Left lung (tissue), 10 donors: ENCODE data around the gene JADE2. TPM values are rescaled to one million over a fixed set of nuclear protein-coding genes. Genes with fewer than 3 reads are reported as not detected.

Source experiments
- ATAC-seq: fragments of 200-7000 bp; cut with Tn5 transposase; one replicate; pipeline ENCODE4 v1.9.1; 2020; ENCODE audit warnings: moderate library complexity
- DNase-seq, 4 donors: peaks; one replicate each; pipeline ENCODE4 v3.0.0-alpha.2; 2013 to 2020
- H3K27ac ChIP-seq, 2 donors: fragments of 200-600 bp; sonication (generic) in 1 of 2; one replicate each; pipeline versions ENCODE4 v1.5.0 to v1.8.0; 2020 to 2021
- H3K27me3 ChIP-seq, 2 donors: fragments of 200-600 bp; sonication (generic) in 1 of 2; one replicate each; pipeline versions ENCODE4 v1.5.0 to v1.8.0; 2020 to 2021
- H3K36me3 ChIP-seq, 2 donors: fragments of 200-600 bp; sonication (generic) in 1 of 2; one replicate each; pipeline versions ENCODE4 v1.5.0 to v1.8.0; 2020 to 2021
- H3K4me1 ChIP-seq, 2 donors: fragments of 200-600 bp; one replicate each; pipeline ENCODE4 v1.8.0; 2021
- H3K4me3 ChIP-seq, 2 donors: fragments of 200-600 bp; sonication (generic) in 1 of 2; one replicate each; pipeline versions ENCODE4 v1.5.0 to v1.8.0; 2020 to 2021; ENCODE audit warnings: mild to moderate bottlenecking in 1 of 2
- H3K9me3 ChIP-seq, 2 donors: fragments of 200-600 bp; sonication (generic) in 1 of 2; one replicate each; pipeline versions ENCODE4 v1.5.0 to v1.8.0; 2020 to 2021
- CTCF ChIP-seq, 2 donors: fragments of 200-600 bp; sonication (generic) in 1 of 2; IDR thresholded peaks; one replicate each; pipeline versions ENCODE4 v1.5.0 to v1.8.0; 2021; ENCODE audit warnings: antibody characterized with exemption in 2 of 2
- intact Hi-C, 2 donors: fragments of 100-400 bp; cut with DNase I; formaldehyde crosslinking; loops; one replicate each; pipeline versions ENCODE4 v1.11.2 to v1.14.2; 2022
- polyA plus RNA-seq, 6 donors: library from polyadenylated mRNA; unstranded; fragments of 120-200 nt; gene quantifications; one replicate each; pipeline ENCODE4 v1.2.1, GENCODE V29; 2013; ENCODE audit not compliant: insufficient read length in 6 of 6
- total RNA-seq, 2 donors: library from RNA; stranded (reverse); fragmentation: NEBNext Ultra II Directional; extraction: Animal tissue kit (Norgen Biotek cat#: 25700); gene quantifications; one replicate each; pipeline ENCODE4 v1.2.1, GENCODE V29; 2021
- donor health status: DM: no; HTN: yes; CAD: no.
- donor health status: DM: no; HTN: no; CAD: no.

JADE2 gene
- total and polyA plus RNA-seq, 8 donors: 13.5 to 51.1 (median 17.3) TPM

- intact Hi-C loops: no loop called here
- Histone ChIP-seq H3K36me3 (peaks cover 0 to 61% of the 10 kb centered on the region in 2 donors), H3K27me3 (no peaks in the 10 kb centered on the region), H3K9me3 (no peaks in the 10 kb centered on the region), H3K4me1 (peaks cover 13 to 41% of the 10 kb centered on the region in 2 donors), H3K4me3 (no peak overlapping the region), H3K27ac (no peak overlapping the region)
- DNase-seq (no peak), ATAC-seq (no peak)
- TF ChIP-seq CTCF (IDR thresholded peaks at IDR 0.05): no peak
Measured at GRCh38 chr5:134556994-134557393, 31.5 kb downstream of the JADE2 start.

- intact Hi-C loops: no loop called here
- H3K36me3 ChIP-seq: peaks cover 0 to 63% of the 10 kb centered on the region in 2 donors
- peaks cover 5 to 34% of the 10 kb centered on the region in 2 donors for H3K4me1 ChIP-seq
- H3K27me3 ChIP-seq: no peaks in the 10 kb centered on the region
- H3K9me3 ChIP-seq: no peaks in the 10 kb centered on the region
- ATAC-seq: no peak
- H3K27ac ChIP-seq: no peak overlapping the region
- DNase-seq: peak in 1 of 4 donors; percentile 37
- H3K4me3 ChIP-seq: no peak overlapping the region
- no peak for TF ChIP-seq CTCF (IDR thresholded peaks at IDR 0.05)
Measured at GRCh38 chr5:134559672-134560071, 34.2 kb downstream of the JADE2 start.

GRCh38 chr5:134560698-134561097, 35.2 kb downstream of the JADE2 start:
- H3K36me3 ChIP-seq: peaks cover 0 to 73% of the 10 kb centered on the region in 2 donors
- TF ChIP-seq CTCF (IDR thresholded peaks at IDR 0.05): no peak
- DNase-seq (no peak), ATAC-seq (no peak)
- no peaks in the 10 kb centered on the region for H3K27me3 ChIP-seq
- intact Hi-C loops: no loop called here
- H3K4me1 ChIP-seq: peaks cover 0 to 24% of the 10 kb centered on the region in 2 donors
- H3K4me3 ChIP-seq: no peak overlapping the region
- H3K27ac ChIP-seq: no peak overlapping the region
- H3K9me3 ChIP-seq: no peaks in the 10 kb centered on the region

DNA sequence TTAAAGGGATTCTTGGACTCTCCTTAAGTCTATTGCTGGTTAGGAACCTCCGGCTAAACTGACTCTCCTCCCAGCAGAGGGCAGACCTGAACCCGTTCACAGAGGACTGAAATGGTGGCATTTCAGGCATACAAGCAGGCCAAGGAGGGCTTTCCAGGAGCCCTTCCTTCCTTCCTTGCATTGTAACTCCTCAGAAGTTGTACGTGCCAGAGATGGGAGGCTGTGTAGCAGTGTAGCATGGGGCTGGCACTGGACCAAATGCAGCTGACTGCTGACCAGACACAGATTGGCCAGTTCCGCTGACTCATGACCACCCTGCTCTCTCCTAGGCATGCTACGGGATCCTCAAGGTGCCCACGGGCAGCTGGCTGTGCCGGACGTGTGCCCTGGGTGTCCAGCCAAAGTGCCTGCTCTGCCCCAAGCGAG, 36.4 kb downstream of the JADE2 start:
- intact Hi-C loops: no loop called here
- H3K4me3 ChIP-seq: no peak overlapping the region
- H3K27me3 ChIP-seq: no peaks in the 10 kb centered on the region
- TF ChIP-seq CTCF (IDR thresholded peaks at IDR 0.05): peak; percentile 17 to 32
- H3K36me3 ChIP-seq: peaks cover 0 to 85% of the 10 kb centered on the region in 2 donors
- H3K27ac ChIP-seq: peak overlapping the region in 1 of 2 donors; percentile 57
- DNase-seq (peak in 1 of 4 donors; percentile 46), ATAC-seq (peak; percentile 62)
- peaks cover 0 to 28% of the 10 kb centered on the region in 2 donors for H3K4me1 ChIP-seq
- H3K9me3 ChIP-seq: no peaks in the 10 kb centered on the region

- Histone ChIP-seq H3K27ac (no peak overlapping the region), H3K27me3 (no peaks in the 10 kb centered on the region), H3K4me3 (no peak overlapping the region), H3K9me3 (no peaks in the 10 kb centered on the region), H3K4me1 (peaks cover 0 to 42% of the 10 kb centered on the region in 2 donors), H3K36me3 (peaks cover 0 to 99% of the 10 kb centered on the region in 2 donors)
- no peak for TF ChIP-seq CTCF (IDR thresholded peaks at IDR 0.05)
- DNase-seq (no peak), ATAC-seq (no peak)
- intact Hi-C loops: no loop called here
Measured at GRCh38 chr5:134563221-134563620, 37.8 kb downstream of the JADE2 start.
